Daoy (cell line): Measurements from ENCODE around the gene GRIK1. TPM values are rescaled to one million over a fixed set of nuclear protein-coding genes. Genes with fewer than 3 reads are reported as not detected.

Experiments used
- total RNA-seq: library from RNA; depleted of rRNA; stranded (reverse); fragments of >200 nt; shearing (Covaris generic); gene quantifications from 2 replicates; pipeline ENCODE4 v1.2.3, GENCODE V29; 2014; rRNA removed

GRIK1 gene
- total RNA-seq, 1 experiment from 2014 or later: not detected

Other genes with a start within 250 kb of the GRIK1 start
- gene CLDN17, start 226.8 kb upstream of the GRIK1 start, total RNA-seq: not detected in 2 replicates